Coronary artery (tissue), 2 donors: Measurements from ENCODE around the gene ZNF500.
A peak's percentile ranks its signal among the peaks of the same experiment; 100 is the strongest.

Source experiments
- DNase-seq: peaks from one replicate; pipeline ENCODE4 v3.0.0-alpha.2; 2017; ENCODE audit warnings: low spot score
- H3K27ac ChIP-seq, 2 donors: fragments of 200-600 bp; sonication (generic); one replicate each; pipeline ENCODE4 v1.5.1; 2016 to 2019
- H3K4me3 ChIP-seq: fragments of 200-600 bp; sonication (generic); 2 replicates; pipeline ENCODE4 v1.5.1; 2016; ENCODE audit warnings: mild to moderate bottlenecking, moderate library complexity
- CTCF ChIP-seq: fragments of 200-600 bp; sonication (generic); IDR thresholded peaks from one replicate; pipeline ENCODE4 v1.5.1; 2019; ENCODE audit warnings: antibody characterized with exemption

The ZNF500 gene

DNA sequence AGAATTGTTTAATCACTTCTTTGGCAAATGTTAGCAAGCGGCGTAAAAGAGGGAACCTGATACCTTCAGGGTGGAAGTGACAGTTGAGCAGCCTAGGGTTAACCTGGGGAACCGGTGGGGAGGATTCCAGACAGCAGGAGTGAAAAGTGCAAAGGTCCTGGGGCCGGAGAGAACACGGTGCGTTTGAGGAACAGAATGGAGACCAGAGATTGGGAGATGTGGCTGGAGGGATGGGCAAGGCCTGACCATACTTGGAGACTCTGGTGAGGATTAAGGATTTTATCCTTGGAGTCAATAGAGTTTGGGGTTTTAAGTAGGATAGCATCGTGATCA, 2.3 kb upstream of the ZNF500 start:
- Histone ChIP-seq H3K4me3 (peak overlapping the region; percentile 93), H3K27ac (peak overlapping the region in 1 of 2 donors; percentile 94)
- DNase-seq = no peak
- TF ChIP-seq CTCF = no peak

DNA sequence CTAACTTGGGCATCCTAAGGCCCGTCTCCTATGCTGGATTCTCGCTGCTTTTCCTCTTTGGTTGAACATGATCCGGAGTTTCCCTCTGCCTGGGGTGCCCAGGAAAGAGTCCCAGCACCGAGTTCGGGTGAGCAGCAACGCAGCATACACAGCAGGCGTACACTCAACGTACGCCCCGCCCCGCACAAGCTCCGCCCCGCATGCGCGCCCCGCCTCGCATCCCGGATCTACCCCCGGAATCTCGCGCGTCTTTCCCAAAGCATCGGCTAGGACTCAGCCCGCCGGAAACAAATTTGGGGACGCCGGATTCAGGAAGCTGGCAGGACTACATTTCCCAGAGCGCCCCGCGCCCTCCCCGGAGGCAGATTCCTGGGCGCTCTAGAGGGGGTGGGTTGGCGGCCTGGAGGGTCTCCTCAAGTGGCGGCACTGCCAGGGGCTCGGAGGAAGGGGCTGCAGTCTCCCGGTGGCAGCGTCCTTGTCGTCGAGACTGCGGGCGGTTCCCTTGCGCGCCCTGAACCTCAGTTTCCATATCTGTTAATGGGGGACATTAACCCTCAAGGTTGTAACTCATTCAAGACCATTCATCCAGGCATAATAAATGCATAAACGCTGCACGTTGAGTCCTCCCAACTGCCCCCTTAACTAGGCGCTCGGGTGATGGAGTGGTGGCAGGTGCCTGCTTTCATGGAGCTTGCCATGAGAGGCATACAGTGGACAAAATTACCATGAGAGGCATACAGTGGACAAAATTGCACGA, 1.8 kb upstream of the ZNF500 start:
- peak; percentile 97 for DNase-seq

DNA sequence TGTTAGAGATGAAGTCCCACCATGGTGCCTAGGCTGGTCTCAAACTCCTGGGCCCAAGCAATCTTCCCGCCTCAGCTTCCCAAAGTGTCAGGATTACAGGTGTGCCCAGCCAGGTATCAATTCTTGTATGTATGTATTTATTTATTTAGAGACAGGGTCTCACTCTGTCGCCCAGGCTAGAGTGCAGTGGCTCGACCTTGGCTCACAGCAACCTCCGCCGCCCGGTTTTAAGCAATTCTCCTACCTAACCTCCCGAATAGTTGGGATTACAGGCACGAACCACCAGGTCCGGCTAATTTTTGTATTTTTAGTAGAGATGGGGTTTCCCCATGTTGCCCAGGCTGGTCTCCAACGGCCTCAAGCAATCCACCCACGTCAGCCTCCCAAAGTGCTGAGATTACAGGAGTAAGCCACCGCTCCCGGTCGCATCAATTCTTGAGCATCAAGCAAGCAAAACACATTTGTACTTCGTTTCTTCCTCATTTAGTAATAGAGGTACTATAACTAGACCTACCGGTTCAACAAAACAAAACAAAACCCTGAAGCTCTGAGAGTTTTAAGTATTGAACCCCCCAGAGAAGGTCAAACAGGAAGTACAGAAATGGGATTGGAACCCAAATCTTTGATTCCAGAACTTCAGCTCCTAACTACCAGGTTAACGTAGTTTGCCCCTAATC, 1.0 kb upstream of the ZNF500 start:
- peak overlapping the region; percentile 94 for H3K27ac ChIP-seq
- H3K4me3 ChIP-seq = peak overlapping the region; percentile 93
- TF ChIP-seq CTCF = no peak
- DNase-seq = no peak

More for the DNA sequence above, 1.8 kb upstream of the ZNF500 start:
- peak overlapping the region; percentile 93 for H3K4me3 ChIP-seq
- peak overlapping the region; percentile 94 for H3K27ac ChIP-seq
- TF ChIP-seq CTCF = no peak

DNA sequence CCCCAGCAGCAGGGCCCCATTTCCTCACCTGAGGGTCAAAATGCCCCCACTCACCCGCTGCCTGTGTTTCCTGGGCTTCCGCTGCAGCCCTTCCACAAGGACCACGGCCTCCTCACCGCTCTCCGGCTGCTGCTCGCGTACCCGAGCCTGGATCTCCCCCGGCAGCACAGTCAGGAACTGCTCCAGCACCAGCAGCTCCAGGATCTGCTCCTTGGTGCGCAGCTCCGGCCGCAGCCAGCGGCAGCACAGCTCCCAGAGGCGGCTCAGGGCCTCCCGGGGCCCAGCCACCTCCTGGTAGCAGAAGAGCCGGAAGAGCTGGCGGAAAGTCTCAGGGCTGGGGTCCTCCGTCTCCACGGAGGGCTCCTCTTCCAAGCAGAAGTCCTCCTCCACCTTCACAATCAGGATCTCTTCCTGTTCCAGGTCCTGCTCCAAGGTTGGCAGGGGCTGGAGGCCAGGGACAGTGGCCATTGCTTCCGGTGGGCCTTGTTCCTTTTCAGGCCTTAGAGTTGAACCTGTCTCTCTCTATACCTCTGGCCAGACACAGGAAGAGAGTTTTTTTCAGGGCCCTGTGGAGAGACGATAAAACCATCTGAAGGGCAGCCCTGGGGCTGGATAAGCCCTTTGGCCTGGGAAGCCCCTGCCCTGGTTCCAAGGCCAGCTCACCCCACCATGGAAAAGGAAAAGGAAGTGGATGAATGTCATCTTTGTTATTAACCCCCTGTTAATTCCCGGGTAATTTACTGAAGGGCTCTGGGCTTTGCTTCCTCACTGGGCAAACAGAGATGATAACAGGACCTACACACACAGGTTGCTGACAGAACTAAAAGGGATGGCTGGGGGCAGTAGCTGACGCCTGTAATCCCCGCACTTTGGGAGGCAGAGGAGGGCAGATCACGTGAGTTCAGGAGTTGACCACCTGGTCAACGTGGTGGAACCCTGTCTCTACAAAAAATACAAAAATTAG, 1.2 kb downstream of the ZNF500 start:
- peak overlapping the region; percentile 93 for H3K4me3 ChIP-seq
- H3K27ac ChIP-seq = no peak overlapping the region
- no peak for DNase-seq
- no peak for TF ChIP-seq CTCF

GRCh38 chr16:4763791-4764190, 3.2 kb downstream of the ZNF500 start:
- DNase-seq = no peak
- Histone ChIP-seq H3K27ac (no peak overlapping the region), H3K4me3 (no peak overlapping the region)
- TF ChIP-seq CTCF = no peak

- DNase-seq = no peak
- H3K4me3 ChIP-seq = no peak overlapping the region
- no peak overlapping the region for H3K27ac ChIP-seq
- no peak for TF ChIP-seq CTCF
These were observed 4.8 kb downstream of the ZNF500 start for GRCh38 chr16:4762205-4762604.
